IPS-15b (cell line): ENCODE measurements around the gene ALDH1B1.

ENCODE experiments used
- H3K27me3 ChIP-seq: one replicate; pipeline ENCODE4 v1.6.1; 2013; ENCODE audit warnings: low read length; ENCODE audit not compliant: control insufficient read depth, insufficient read depth
- H3K36me3 ChIP-seq: one replicate; pipeline ENCODE4 v1.6.1; 2013; ENCODE audit warnings: low read length; ENCODE audit not compliant: control insufficient read depth, insufficient read depth
- H3K4me1 ChIP-seq: one replicate; pipeline ENCODE4 v1.6.1; 2013; ENCODE audit warnings: mild to moderate bottlenecking, low read length; ENCODE audit not compliant: control insufficient read depth, insufficient read depth
- H3K4me3 ChIP-seq: one replicate; pipeline ENCODE4 v1.5.1; 2013; ENCODE audit warnings: low read depth, low read length
- H3K9ac ChIP-seq: one replicate; pipeline ENCODE4 v1.6.1; 2013; ENCODE audit warnings: low read depth, mild to moderate bottlenecking, low read length
- H3K9me3 ChIP-seq: one replicate; pipeline ENCODE4 v1.6.1; 2013; ENCODE audit warnings: mild to moderate bottlenecking, low read length; ENCODE audit not compliant: control insufficient read depth, insufficient read depth

ALDH1B1 gene

DNA sequence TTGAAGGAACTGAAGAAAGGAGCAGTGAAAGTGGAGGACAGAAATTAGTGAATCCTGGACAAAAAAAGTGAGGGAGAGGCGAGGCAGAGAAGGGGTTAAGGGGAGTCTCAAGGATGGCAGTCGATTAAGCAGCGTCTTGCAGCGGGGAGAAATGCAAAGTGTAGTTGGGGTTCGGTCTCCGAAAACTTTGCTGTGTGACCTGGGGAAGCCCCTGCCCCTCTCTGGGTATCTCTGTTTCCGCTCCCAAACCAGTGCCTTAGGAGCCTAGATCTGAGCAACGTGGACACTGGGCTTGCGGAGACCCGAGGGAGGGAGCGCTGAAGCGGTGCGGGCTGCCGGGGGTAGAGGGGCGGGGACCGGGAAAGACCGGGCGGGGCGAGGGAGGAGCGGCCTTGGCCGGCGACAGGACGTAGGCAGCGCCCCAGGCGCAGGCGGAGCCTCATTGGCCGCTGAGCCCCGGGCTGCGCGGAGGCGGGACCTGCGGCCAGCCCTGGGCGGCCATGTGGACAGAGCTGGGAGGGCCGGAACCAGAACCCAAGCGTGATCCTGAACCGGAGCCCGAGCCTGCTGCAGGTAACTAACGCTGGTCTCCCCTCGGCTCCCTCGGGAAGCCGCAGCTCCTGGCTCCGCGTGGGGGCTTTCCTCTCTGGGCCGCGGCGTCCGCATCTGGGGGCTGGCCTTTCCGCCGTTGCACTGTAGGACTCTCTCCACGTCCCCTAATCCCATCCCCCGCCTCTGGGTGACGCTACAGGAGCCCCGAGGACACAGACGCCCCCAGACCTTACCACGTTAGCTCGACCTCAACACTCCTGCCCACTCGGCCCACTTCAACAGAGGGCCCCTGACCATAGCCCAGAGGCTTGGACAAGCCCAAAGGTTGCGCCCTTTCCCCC lies at the start of gene ALDH1B1:
ALDH1B1 (plus strand) TSS at position 468 of the 893 bp plus-strand sequence. CDS start 3,047 bp downstream, outside the sequence.
- H3K36me3 ChIP-seq: peaks cover 17% of the 10 kb centered on the region
- H3K4me1 ChIP-seq: peaks cover 4% of the 10 kb centered on the region
- H3K27me3 ChIP-seq: peaks cover 8% of the 10 kb centered on the region
- peak within 1 kb of the TSS; percentile 82 for H3K4me3 ChIP-seq
- H3K9me3 ChIP-seq: no peaks in the 10 kb centered on the region
- H3K9ac ChIP-seq: peak within 1 kb of the TSS; percentile 90

DNA sequence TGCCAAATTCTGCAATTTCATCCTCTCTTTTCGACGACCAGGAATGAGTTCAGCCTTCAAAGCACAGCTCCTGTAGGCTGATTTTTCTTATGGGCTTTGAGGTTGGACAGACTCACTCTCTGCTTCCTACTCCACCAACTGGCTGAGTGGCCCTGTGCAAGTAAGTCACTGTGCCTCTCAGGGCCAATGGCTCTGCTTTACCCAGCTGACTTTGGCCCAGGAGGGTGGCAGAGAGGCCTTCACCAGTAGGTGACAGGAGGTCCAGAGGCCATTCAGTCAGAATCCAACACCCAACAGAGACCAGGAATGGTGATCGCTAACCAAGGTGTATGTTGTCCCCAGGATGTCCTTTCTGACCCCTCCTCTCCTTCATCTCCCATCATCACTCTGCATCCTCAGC lies 49.5 kb upstream of the ALDH1B1 start:
- H3K36me3 ChIP-seq: no peaks in the 10 kb centered on the region
- H3K27me3 ChIP-seq: peaks cover 10% of the 10 kb centered on the region
- H3K9ac ChIP-seq: no peak overlapping the region
- H3K9me3 ChIP-seq: no peaks in the 10 kb centered on the region
- no peak overlapping the region for H3K4me3 ChIP-seq
- peaks cover 11% of the 10 kb centered on the region for H3K4me1 ChIP-seq

DNA sequence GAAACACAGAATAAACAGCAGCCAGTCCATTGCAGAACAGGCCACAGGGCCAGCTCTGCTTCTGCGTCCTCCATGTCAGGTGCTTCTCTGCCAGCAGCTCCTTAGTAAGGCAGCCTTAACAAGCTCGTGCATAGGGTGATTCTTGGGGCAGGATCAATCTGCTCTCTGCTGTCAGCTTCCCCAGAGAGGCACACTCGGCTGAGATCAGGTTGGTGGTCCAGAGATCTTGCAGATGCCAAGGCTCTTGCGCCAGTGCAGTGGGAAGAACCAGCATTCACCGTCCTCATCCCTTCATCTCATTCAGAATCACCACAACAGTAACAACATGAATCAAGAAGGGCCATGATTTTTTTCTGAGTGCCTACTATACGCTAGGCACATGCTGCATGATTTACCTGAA lies 49.0 kb upstream of the ALDH1B1 start:
- Histone ChIP-seq H3K4me1 (peaks cover 11% of the 10 kb centered on the region), H3K9me3 (no peaks in the 10 kb centered on the region), H3K4me3 (no peak overlapping the region), H3K36me3 (no peaks in the 10 kb centered on the region), H3K27me3 (peaks cover 10% of the 10 kb centered on the region), H3K9ac (no peak overlapping the region)

DNA sequence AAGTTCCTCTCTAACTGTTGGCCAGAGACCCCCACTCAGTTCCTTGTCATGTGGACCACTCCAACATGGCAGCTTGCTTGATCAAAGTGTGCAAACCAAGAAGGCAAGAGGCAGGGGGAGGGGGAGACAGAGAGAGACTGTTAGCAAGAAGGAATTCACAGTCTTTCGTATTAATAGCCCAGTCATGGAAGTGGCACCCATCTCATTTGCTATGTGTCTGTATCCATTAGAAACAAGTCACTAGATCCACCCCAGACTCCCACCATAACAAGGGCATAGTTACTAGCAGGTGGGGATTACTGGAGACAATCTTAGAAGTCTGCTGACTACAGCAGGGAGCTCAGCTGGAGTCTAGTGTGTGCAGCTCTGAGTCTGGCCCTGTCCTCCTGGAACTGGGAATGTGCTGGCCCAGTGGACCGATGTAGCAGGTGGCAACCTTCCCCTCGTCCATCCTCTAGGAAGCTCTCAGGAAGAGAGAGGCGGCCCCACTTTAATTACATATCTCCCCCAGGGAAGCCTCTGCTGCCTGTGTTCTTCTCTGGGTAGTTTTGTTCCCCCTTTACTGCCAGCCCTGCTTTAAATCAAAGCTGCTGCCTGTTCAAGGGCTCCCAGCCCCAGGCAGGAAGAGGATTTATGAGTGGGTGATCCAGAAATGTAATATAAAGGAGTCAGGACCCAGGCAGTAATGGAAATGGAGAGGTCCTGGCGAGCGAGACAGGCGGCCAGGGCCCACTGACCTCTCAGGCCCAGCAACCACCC lies 47.8 kb upstream of the ALDH1B1 start:
- H3K36me3 ChIP-seq: no peaks in the 10 kb centered on the region

DNA sequence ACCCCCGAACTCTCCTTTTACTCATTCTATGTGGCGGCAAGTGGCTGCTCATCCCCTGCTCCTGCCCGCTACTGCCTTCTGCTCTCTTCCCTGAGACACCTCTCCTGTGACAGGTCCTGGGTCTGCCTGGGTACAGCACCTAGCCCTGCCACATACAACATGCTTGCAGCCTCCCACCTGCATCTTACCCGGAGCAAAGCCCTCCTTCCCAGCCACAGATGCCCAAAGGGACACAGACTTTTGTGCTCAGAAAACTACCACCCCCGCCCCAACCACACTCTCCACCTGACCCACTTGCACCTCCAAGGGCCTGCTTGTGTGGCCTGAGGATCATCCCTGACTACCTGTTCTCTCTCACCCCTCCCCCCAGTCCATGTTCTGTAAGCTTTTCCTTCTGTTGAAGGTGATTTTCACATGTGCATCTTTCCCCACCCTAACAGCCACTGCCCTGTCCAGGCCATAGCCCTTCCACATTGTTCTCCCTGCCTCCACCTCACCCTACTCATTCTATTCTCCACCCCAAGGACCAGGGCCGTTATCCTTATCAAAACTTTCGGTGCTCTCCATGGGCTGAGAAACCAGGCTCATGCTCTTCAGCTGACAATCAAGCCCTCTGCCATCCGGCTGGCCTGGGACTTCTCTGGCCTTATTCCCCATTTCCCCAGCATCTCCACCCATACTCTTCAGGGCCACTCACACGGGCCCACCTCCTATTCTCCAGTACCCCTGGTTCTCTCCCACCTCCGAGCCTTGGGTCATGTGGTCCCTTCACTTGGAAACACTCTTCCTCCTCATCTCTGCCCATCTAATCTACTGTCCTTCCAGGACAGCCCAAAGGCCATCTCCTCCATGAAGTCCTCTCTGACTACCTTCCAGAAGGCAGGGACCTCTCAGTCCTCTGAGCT lies 46.4 kb upstream of the ALDH1B1 start:
- Histone ChIP-seq H3K9ac (no peak overlapping the region), H3K27me3 (peaks cover 10% of the 10 kb centered on the region), H3K36me3 (no peaks in the 10 kb centered on the region), H3K4me1 (peaks cover 16% of the 10 kb centered on the region), H3K4me3 (no peak overlapping the region), H3K9me3 (no peaks in the 10 kb centered on the region)

More for the DNA sequence above, 47.8 kb upstream of the ALDH1B1 start:
- Histone ChIP-seq H3K4me3 (no peak overlapping the region), H3K4me1 (peaks cover 16% of the 10 kb centered on the region), H3K27me3 (peaks cover 10% of the 10 kb centered on the region), H3K9ac (no peak overlapping the region), H3K9me3 (no peaks in the 10 kb centered on the region)

DNA sequence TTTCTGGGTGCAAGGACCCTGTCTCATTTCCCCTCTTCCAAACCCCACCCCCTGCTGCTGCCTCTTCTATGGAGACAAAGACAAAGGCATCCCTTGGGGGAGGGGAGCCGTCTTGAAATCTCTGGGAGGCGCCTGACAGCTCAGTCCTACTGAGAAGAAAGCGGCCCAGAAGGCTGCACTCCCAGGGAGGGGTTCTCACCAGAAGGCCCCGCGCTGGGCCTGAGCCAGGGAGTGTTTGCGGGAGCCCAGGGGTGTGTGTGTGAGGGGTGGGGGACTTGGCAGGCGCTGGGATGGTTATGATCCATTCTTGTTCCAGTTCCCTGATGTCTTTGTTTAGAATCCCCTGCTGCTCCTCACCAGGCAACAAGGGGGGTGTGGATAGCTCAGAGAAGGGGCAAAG lies 45.7 kb upstream of the ALDH1B1 start:
- peaks cover 12% of the 10 kb centered on the region for H3K27me3 ChIP-seq
- H3K4me3 ChIP-seq: no peak overlapping the region
- H3K9ac ChIP-seq: no peak overlapping the region
- no peaks in the 10 kb centered on the region for H3K9me3 ChIP-seq
- H3K36me3 ChIP-seq: no peaks in the 10 kb centered on the region
- peaks cover 16% of the 10 kb centered on the region for H3K4me1 ChIP-seq

DNA sequence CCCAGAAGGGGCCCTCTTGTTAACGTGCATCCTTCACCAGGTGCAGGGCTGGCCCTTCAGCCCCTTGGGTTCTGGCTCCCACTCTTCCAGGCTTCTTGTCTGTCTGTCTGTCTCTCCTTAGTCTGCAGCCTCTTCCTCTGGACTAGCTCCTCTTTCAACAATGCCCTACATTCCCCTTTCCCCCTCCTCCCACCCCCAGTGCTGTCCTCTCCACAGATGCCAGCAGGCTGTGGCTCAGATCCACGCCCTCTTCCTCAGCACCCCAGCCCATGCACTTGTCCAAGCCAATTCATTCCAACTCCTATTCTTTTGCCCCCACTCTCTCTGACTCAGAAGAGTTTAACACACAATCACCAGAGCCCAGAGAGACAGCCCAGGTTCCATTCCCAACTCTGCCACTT lies 45.2 kb upstream of the ALDH1B1 start:
- peaks cover 16% of the 10 kb centered on the region for H3K4me1 ChIP-seq
- no peaks in the 10 kb centered on the region for H3K36me3 ChIP-seq
- no peaks in the 10 kb centered on the region for H3K9me3 ChIP-seq
- no peak overlapping the region for H3K4me3 ChIP-seq
- H3K27me3 ChIP-seq: peaks cover 14% of the 10 kb centered on the region
- H3K9ac ChIP-seq: no peak overlapping the region

DNA sequence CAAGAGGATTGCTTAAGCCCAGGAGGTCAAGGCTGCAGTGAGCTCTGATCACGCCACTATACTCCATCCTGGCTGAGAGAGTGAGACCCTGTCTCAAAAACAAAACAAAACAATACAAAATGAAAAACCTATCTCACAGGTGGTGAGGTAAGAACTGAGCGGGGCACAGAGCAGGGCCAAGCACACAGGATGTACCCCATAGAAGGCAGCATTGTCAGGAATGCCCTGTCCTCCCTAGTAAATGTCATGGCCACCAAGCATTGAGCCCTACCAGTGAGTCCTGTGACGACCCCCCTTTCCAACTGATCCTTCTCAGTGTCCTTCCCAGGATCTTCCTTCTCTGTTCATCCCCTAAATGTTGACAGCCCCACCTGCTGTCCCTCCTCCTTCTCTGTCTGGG lies 44.6 kb upstream of the ALDH1B1 start:
- Histone ChIP-seq H3K4me1 (peaks cover 16% of the 10 kb centered on the region), H3K4me3 (no peak overlapping the region), H3K27me3 (peaks cover 14% of the 10 kb centered on the region), H3K9me3 (no peaks in the 10 kb centered on the region), H3K36me3 (no peaks in the 10 kb centered on the region), H3K9ac (no peak overlapping the region)

DNA sequence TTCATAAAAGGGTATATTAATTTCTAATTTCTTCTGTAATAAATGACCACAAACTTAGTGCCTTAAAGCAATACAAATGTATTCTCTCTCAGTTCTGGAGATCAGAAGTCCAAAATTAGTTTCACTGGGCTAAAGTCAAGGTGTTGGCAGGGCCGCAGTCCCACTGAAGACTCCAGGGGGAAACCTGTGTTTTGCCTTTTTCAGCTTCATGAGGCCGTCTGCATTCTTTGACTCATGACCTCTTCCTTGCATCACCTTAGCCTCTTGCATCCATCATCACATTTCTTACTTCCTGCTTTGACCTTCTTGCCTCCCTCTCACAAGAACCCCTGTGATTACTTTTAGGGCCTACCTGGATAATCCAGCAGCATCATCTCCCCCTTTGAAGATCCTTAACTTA lies 42.0 kb upstream of the ALDH1B1 start:
- Histone ChIP-seq H3K4me3 (no peak overlapping the region), H3K27me3 (peaks cover 5% of the 10 kb centered on the region), H3K4me1 (peaks cover 16% of the 10 kb centered on the region), H3K36me3 (no peaks in the 10 kb centered on the region), H3K9ac (no peak overlapping the region), H3K9me3 (no peaks in the 10 kb centered on the region)

DNA sequence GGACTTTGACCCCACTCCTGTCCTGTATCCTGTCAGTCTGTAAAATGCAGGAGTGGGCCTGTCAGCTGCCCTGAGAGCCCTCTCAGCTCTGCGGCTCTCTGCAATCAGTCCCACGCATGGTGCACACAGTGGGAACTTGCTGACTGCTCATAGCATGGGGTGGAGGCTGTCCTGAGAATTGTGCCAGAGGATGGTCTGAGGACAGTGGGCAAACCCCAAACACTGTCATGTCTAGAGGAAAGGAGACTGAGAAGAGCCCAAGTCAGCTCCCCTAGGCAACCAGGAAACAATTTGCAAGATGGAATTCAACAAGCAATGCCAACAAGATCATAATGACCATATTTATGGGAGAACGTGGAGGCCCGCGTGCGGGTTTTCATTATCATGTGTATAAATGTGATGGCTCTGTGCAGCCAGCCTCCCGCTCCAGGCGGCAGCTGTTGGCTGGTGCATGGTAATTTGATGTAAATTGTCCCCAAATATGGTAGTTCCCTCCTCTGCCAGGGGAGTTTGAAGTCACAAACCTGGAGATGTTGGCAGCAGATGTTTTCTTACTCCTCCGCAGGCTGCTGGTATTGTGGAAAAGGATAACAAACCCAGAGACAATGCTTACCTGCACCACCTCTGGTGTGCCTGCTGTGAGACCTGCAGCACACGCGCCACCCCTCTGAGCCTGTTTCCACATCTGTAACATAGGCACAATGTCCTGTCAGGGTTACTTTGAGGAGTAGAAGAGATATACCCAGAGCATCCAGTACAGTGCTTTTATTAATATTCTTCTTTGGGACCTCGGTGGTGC lies 39.8 kb upstream of the ALDH1B1 start:
- Histone ChIP-seq H3K36me3 (no peaks in the 10 kb centered on the region), H3K4me1 (peaks cover 4% of the 10 kb centered on the region), H3K27me3 (peaks cover 4% of the 10 kb centered on the region), H3K9me3 (no peaks in the 10 kb centered on the region), H3K4me3 (no peak overlapping the region), H3K9ac (no peak overlapping the region)

DNA sequence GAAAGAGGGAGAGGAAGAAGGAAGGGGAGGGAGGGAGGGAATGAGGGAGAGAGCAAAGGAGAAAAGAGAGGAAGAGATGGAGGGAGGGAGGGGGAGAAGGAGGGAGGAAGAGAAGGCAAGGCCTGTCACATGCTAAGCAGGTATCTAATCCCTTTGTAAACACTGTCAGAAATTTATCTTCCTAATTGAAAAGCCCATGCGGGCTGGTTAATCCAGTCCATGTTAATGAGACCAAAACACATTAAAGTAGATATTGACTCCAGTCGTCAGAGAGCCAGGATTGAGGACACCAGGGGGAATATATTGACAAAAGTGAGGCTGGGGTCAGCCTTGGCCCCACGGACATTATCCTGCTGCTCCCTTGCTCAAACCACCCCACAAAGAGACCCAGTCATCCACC lies 37.4 kb upstream of the ALDH1B1 start:
- Histone ChIP-seq H3K4me3 (no peak overlapping the region), H3K9ac (no peak overlapping the region), H3K36me3 (no peaks in the 10 kb centered on the region), H3K9me3 (no peaks in the 10 kb centered on the region), H3K4me1 (no peaks in the 10 kb centered on the region), H3K27me3 (peaks cover 4% of the 10 kb centered on the region)
